Gastroesophageal sphincter (tissue), 4 donors: ENCODE data around the gene EEF1E1. TPM values are rescaled to one million over a fixed set of nuclear protein-coding genes. Genes with fewer than 3 reads are reported as not detected.

Source experiments
- ATAC-seq: fragments of 150-250 bp; one replicate; pipeline ENCODE4 v1.9.1; 2016; ENCODE audit warnings: mild to moderate bottlenecking, moderate library complexity
- H3K27ac ChIP-seq, 4 donors: fragments of 200-600 bp; sonication (generic) in 3 of 4; 1 replicate in 3 of 4; 2 replicates in 1 of 4; pipeline ENCODE4 v1.5.1; 2016 to 2019
- H3K27me3 ChIP-seq: fragments of 200-600 bp; sonication (generic); one replicate; pipeline ENCODE4 v1.5.1; 2019
- H3K36me3 ChIP-seq, 2 donors: fragments of 200-600 bp; sonication (generic); one replicate each; pipeline ENCODE4 v1.5.1; 2019; ENCODE audit warnings: control low read depth in 1 of 2
- H3K4me1 ChIP-seq, 3 donors: fragments of 200-600 bp; sonication (generic); 1 replicate in 2 of 3; 2 replicates in 1 of 3; pipeline ENCODE4 v1.5.1; 2016 to 2019; ENCODE audit warnings: control low read depth in 2 of 3
- H3K4me3 ChIP-seq, 2 donors: fragments of 200-600 bp; sonication (generic); one replicate each; pipeline ENCODE4 v1.5.1; 2019; ENCODE audit warnings: mild to moderate bottlenecking in 1 of 2, moderate library complexity in 1 of 2
- H3K9me3 ChIP-seq, 3 donors: fragments of 200-600 bp; sonication (generic); one replicate each; pipeline ENCODE4 v1.5.1; 2017 to 2019; ENCODE audit warnings: control low read depth in 2 of 3
- EP300 ChIP-seq: sonication (generic); formaldehyde crosslinking; IDR thresholded peaks from one replicate; pipeline ENCODE4 v1.6.1; 2017; ENCODE audit warnings: antibody characterized with exemption, mild to moderate bottlenecking
- POLR2A ChIP-seq, 2 donors: fragments of 450-650 bp; IDR thresholded peaks; one replicate each; pipeline ENCODE4 v1.6.1; 2017; ENCODE audit warnings: antibody characterized with exemption in 2 of 2, mild to moderate bottlenecking in 2 of 2, moderate library complexity in 1 of 2
- POLR2AphosphoS5 ChIP-seq: sonication (generic); formaldehyde crosslinking; IDR thresholded peaks from one replicate; pipeline ENCODE4 v1.6.1; 2017; ENCODE audit warnings: antibody characterized with exemption
- WGBS, 2 donors: methylation state at CpG; one replicate each; pipeline ENCODE4 v1.1.5; 2018; ENCODE audit warnings: low coverage in 1 of 2; 5-methylcytosine and 5-hydroxymethylcytosine counted together
- total RNA-seq, 4 donors: library from RNA; depleted of rRNA; stranded (reverse); fragments of >200 nt; gene quantifications; one replicate each; pipeline ENCODE4 v1.1.0, GENCODE V29; 2016
- TF ChIP-seq, protein P1 (sequence below), 4 experiments: fragments of 200-600 bp in 2 of 4; fragments of 450-650 bp in 2 of 4; sonication (generic) in 1 of 4; IDR thresholded peaks; one replicate each; pipeline ENCODE4 v1.5.1; 2017 to 2019; ENCODE audit warnings: antibody characterized with exemption in 4 of 4, mild to moderate bottlenecking in 2 of 4, moderate library complexity in 2 of 4

The EEF1E1 gene
- total RNA-seq, 4 donors from 2014 or later: 20.5 to 47.9 (median 37.9) TPM

DNA sequence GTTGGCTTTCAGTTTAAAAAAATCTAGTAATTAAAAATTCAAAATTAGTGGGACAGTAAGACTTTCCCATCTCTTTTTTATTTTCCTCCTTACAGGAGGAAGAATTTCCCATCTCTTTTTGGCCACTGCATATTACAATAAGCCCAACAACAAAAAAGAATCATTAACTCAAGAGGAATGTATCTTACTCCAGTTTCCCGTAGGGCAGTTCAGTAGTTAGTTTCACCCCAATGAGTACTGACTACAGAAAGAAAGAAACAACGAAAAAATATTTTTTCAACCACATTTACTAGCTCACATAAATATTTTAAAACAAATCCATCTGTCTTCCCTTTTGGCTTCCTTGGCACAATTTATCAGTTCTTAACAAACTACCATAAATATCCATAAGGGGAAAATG lies 23.2 kb downstream of the EEF1E1 start:
- Histone ChIP-seq H3K36me3 (peaks cover 0 to 11% of the 10 kb centered on the region in 2 donors), H3K9me3 (no peaks in the 10 kb centered on the region), H3K27ac (no peak overlapping the region), H3K4me3 (no peak overlapping the region), H3K4me1 (peaks cover 0 to 10% (median 5%) of the 10 kb centered on the region in 3 donors), H3K27me3 (no peaks in the 10 kb centered on the region)
- no peak for ATAC-seq
- 76 to 92% methylated on average over 2 of the region's 2 CpGs for WGBS, 2 donors
- TF ChIP-seq POLR2AphosphoS5: no peak
- TF ChIP-seq EP300: no peak
- TF ChIP-seq, protein P1, sequence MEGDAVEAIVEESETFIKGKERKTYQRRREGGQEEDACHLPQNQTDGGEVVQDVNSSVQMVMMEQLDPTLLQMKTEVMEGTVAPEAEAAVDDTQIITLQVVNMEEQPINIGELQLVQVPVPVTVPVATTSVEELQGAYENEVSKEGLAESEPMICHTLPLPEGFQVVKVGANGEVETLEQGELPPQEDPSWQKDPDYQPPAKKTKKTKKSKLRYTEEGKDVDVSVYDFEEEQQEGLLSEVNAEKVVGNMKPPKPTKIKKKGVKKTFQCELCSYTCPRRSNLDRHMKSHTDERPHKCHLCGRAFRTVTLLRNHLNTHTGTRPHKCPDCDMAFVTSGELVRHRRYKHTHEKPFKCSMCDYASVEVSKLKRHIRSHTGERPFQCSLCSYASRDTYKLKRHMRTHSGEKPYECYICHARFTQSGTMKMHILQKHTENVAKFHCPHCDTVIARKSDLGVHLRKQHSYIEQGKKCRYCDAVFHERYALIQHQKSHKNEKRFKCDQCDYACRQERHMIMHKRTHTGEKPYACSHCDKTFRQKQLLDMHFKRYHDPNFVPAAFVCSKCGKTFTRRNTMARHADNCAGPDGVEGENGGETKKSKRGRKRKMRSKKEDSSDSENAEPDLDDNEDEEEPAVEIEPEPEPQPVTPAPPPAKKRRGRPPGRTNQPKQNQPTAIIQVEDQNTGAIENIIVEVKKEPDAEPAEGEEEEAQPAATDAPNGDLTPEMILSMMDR (IDR thresholded peaks at IDR 0.05): no peak
- TF ChIP-seq POLR2A (IDR thresholded peaks at IDR 0.05): no peak

DNA sequence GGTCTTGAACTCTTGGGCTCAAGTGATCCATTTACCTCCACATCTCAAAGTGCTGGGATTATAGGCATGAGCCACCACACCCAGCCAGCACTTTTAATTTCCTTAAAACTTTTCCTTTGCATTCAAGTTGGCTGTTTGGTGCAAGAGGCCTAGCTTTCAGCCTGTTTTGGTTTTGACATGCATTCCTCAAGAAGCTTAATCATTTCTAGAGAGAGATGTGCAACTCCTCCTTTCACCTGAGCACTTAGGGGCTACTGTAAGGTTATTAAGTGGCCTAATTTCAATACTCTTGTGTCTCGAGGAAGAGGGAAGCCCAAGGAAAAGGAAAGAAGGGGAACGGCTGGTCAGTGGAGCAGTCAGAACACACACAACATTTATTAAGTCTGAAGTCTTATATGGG lies 24.4 kb downstream of the EEF1E1 start:
- H3K27ac ChIP-seq: no peak overlapping the region
- no peak overlapping the region for H3K4me3 ChIP-seq
- TF ChIP-seq POLR2AphosphoS5 (no peak), POLR2A (IDR thresholded peaks at IDR 0.05) (no peak), EP300 (no peak)
- TF ChIP-seq, protein P1 (IDR thresholded peaks at IDR 0.05): no peak
- peaks cover 0 to 3% (median 3%) of the 10 kb centered on the region in 3 donors for H3K4me1 ChIP-seq
- H3K36me3 ChIP-seq: peaks cover 0 to 11% of the 10 kb centered on the region in 2 donors
- WGBS, 2 donors: 93 to 94% methylated on average over 2 of the region's 2 CpGs
- H3K9me3 ChIP-seq: no peaks in the 10 kb centered on the region
- H3K27me3 ChIP-seq: no peaks in the 10 kb centered on the region
- ATAC-seq: no peak

DNA sequence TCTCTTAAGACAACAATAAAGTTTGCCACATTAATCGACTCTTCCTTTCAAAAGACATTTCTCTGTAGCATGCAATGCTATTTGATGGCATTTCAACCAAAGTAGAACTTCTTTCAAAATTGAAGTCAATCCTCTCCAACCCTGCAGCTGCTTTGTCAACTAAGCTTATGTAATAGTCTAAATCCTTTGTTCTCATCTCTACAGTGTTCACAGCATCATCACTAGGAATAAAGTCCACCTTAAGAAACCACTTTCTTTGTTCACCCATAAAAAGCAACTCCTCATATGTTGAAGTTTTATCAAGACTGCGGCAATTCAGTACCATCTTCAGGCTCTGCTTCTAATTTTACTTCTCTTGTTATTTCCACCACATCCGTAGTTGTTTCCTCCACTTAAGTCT lies 26.6 kb downstream of the EEF1E1 start:
- no peaks in the 10 kb centered on the region for H3K4me1 ChIP-seq
- no peak overlapping the region for H3K4me3 ChIP-seq
- TF ChIP-seq POLR2AphosphoS5: no peak
- TF ChIP-seq, protein P1 (IDR thresholded peaks at IDR 0.05): no peak
- no peak for TF ChIP-seq EP300
- TF ChIP-seq POLR2A (IDR thresholded peaks at IDR 0.05): no peak
- peaks cover 0 to 11% of the 10 kb centered on the region in 2 donors for H3K36me3 ChIP-seq
- no peaks in the 10 kb centered on the region for H3K27me3 ChIP-seq
- no peaks in the 10 kb centered on the region for H3K9me3 ChIP-seq
- no peak for ATAC-seq
- WGBS, 2 donors: 82 to 86% methylated on average over 3 of the region's 3 CpGs
- H3K27ac ChIP-seq: no peak overlapping the region

DNA sequence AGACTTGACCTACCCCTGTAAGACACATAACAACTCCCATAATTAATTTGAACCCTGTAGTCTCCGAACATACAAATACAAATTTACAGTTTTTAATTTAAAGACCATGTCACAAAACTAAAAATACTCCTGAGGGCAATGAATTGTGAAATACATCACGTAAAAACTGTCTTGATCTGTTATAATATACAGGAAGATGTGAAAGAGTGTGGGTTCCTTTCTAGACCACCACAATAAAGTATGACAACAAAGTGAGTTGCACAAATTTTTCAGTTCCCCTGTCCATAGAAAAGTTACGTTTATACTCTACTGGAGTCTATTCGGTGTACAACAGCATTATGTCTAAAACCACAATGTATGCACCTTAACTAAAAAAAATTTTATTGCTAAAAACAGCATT lies 27.2 kb downstream of the EEF1E1 start:
- Histone ChIP-seq H3K27me3 (no peaks in the 10 kb centered on the region), H3K9me3 (no peaks in the 10 kb centered on the region), H3K4me1 (no peaks in the 10 kb centered on the region), H3K4me3 (no peak overlapping the region), H3K36me3 (peaks cover 0 to 11% of the 10 kb centered on the region in 2 donors), H3K27ac (no peak overlapping the region)
- TF ChIP-seq POLR2AphosphoS5: no peak
- TF ChIP-seq, protein P1 (IDR thresholded peaks at IDR 0.05): no peak
- WGBS, 2 donors: 85 to 92% methylated on average over 4 of the region's 4 CpGs
- ATAC-seq: no peak

DNA sequence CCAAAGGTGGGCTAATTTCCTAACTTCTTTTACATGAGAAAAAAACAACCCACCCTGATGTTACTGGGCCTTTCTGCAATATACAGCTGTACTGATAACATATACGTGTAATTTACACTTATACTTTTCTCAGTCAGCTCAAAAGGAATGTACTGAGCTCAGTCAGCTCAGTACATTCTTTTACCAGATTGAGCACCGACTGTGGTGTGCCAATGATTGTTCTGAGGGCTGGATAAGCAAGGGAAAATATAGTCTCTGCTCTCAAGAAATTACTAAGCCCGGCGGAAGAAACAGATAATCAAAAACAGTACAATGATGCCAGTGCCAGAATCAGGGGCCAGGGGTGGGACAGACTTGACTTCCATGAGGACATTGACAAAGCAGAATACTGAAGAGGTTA lies 28.1 kb downstream of the EEF1E1 start:
- WGBS, 2 donors: 53 to 87% methylated on average over 2 to 4 of the region's 4 CpGs
- Histone ChIP-seq H3K9me3 (no peaks in the 10 kb centered on the region), H3K4me3 (no peak overlapping the region), H3K27me3 (no peaks in the 10 kb centered on the region), H3K4me1 (no peaks in the 10 kb centered on the region), H3K27ac (no peak overlapping the region), H3K36me3 (peaks cover 0 to 11% of the 10 kb centered on the region in 2 donors)
- no peak for ATAC-seq
- TF ChIP-seq EP300: no peak
- TF ChIP-seq, protein P1 (IDR thresholded peaks at IDR 0.05): no peak
- no peak for TF ChIP-seq POLR2A (IDR thresholded peaks at IDR 0.05)
- TF ChIP-seq POLR2AphosphoS5: no peak
